Stimulated activated CD4-positive, alpha-beta T cell treated with anti-CD3 and anti-CD28 coated beads, TNF-alpha, amount 100 ng/mL, for 1 hour (primary cell): ENCODE results near the gene SRPRB.

Experiments used
- DNase-seq, 3 donors: peaks; one replicate each; pipeline ENCODE4 v3.0.0-alpha.2; 2020; ENCODE audit warnings: low read depth in 3 of 3, low spot score in 1 of 3

Gene SRPRB

DNA sequence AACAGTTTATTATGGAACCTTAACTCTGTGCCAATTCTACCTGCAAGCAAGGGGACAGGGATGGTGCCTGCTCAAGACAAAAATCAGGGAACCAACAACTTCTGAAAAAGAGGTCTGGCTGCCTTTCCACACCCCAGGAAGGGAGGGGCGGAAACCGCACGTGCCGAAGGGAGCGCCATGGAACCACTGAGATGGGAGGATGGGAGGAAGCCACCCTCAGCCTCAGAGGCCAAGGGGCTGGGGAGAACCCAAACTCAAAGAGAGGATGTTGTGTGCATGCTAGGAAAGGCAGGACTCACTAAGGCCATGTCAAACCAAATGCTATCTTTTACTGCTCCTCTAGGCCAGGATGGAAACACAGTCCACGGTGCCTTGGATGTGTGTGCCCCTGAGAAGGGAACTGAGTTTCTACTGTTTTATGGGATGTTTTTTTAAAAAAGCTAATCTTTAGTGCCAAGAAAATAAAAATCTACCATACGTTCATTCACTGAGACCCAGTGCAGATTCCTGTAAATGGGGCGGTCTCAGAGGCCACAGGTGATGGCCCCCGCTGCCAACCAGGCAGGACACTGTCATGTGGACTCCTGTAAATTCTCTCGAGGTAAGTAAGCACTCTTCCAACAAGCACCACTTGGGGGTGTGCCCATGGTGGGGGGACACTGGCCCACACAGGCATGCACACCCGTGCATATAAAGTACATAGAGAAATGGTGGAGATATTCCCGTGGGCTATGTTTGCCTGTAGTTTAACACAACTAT is 20.5 kb downstream of the SRPRB start:
- DNase-seq: no peak

DNA sequence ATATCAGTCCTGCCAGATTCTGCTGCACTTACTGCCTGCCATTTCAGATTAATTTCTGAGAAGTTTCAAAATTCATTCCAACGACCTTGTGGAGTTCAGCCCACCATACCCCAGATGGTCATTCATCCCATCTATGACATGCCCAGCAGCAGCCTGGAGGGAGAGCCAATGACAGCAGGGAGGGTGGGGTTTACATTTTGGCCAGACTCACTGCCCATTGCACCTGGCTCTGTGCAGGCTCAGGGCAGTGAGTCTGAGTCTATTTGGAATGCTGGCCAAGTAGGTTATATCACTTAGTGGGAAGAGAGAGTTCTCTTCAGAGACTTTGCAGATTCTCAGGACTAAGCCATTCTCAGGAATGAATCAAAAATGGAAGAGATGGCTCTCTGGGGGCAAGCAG is 21.5 kb downstream of the SRPRB start:
- DNase-seq: no peak

DNA sequence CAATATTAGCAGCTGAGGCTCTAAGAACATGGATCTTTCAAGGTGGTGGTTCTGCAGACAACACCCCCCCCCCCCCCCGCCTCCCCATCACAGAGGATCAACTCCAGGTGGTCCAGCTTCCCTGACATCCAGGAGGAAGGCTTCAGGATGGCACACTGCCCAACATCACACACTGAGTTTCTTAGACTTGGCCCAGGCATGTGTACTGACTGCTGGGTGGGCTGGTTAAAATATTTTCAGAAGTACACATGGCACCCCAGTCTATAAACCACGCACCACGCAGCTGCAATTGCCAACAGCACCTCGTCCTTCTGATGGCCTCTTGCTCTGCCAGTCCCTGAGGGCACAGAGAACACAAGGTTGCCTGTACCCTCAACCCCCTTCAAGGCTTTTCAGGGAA is 22.1 kb downstream of the SRPRB start:
- DNase-seq: no peak

GRCh38 chr3:133828576-133829309 is 23.1 kb downstream of the SRPRB start:
- DNase-seq: no peak

DNA sequence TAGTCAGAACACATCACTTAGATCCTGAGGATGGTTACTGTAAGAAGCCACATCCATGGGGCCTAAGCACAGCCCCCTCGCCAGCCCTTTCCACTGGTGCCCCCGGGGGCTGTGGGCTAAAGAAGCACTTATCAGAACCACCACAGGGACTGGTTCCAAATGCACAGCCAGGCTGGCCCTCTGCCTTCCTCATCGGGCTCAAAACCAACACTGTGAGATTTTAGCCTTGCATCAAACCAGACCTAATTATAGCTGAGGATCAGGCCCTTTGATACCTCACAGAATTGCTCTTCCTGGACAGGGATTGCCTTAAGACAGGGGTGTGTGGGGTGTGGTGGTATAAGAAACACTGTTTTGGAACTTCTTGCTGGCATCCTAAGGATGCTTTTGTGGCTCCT is 23.7 kb downstream of the SRPRB start:
- DNase-seq: no peak

- no peak for DNase-seq
Measured at GRCh38 chr3:133830071-133830470, 24.5 kb downstream of the SRPRB start.

DNA sequence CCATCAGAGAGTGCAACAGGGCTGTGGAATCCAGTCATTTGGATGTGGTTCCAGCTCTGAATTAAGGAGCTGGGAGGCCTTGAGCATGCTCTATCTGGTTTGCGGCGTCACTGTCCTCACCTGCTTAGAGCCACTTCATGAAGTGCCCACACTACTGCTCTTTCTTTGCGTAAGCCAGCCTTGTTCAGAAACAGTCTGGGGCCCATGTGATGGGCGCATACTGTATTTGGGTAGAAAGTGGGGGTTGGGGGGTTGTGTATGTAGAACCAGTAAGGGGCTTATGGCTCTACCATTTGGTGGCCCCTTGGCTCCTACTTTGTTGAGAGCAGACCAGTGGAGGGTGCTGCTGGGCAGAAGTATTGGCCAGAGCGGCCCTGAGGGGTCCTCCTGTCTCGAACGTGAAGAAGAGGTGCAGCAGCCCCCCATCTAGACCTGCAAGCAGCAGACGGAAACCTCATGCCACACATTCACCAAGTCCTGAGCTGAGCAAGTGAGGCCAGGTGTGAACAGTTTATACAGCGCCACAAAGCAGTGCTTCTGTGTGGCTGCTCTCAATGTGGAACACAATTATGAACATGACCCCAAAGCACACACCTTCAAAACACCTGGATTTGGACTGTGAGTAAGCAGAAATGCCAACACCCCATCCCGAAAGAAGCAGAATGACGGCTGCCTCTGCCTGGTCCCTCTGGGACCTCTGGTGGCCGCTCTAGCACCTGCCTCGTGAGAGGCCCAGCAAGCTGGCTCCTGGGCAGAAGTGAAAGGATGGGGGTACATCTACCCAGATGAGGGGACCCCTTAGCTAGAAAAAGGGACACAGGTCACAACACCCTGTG is 26.6 kb downstream of the SRPRB start:
- no peak for DNase-seq

DNA sequence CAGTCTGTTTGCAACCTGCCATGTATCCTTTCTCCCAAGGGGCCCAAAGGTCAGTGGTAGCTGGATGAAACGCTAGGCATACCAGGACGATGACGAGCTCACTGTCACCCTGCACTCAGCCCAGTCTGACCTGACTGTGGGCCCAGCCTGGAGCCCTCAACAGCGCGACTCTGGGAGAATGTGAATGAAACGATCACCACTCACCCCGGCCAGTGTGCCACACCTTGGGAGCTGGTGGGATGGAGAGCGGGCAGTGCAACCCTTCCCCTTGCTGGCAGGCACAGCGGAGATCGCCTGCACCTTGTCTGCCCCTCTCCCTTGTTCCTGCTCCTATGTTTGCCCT is 27.2 kb downstream of the SRPRB start:
- no peak for DNase-seq

- no peak for DNase-seq
Measured at GRCh38 chr3:133833267-133833666, 27.7 kb downstream of the SRPRB start.

DNA sequence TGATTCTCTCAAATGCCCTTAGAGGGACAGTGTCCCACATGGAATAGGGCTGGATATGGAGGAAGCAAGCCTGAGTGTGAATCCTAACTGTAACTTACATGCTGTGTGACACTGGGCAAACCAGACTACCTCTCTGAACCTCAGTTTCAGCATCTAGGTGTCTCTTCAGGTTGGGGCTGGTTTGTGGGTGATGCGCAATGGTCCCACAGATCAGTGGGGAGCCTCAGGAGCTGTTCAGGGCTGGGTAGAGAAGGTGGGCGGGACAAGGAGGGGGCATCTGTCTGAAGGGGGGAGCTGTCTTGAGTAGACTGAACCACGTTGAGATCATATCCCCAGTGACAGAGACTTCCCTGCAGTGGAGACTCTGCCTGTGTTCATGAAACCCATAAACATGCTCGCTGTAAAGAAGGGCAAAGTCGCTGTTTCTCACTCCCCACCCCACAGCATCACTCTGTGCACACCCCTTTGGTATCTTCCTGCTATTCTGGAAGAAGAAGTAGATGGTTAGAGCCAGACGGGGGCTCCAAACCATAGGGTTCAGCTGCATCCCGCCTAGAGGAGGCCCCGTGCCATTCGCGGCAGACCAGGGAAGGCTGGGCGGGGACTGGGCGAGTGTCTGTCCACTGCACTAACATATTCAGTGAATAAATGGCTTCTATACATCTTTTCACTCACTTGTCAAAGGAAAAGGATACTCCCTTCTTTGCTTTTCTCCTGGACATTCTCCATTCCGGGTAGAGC is 28.4 kb downstream of the SRPRB start:
- no peak for DNase-seq

- DNase-seq: no peak
Measured at GRCh38 chr3:133834621-133835417, 29.2 kb downstream of the SRPRB start.

DNA sequence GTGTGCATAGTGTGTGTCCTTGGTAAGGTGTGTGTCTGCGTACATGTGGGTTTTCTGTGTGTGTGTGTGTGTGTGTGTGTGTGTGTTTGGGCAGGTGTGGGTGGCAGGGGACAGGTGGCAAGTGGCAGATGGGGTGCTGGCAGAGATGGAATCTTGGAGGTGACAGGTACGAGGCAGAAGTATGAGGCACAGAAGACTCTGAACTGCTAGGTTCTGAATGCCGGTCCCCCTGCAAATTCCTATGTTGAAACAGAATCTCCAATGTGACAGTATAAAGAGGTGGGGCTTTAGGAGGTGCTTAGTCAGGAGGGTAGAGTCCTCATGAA is 29.8 kb downstream of the SRPRB start:
- DNase-seq: no peak

DNA sequence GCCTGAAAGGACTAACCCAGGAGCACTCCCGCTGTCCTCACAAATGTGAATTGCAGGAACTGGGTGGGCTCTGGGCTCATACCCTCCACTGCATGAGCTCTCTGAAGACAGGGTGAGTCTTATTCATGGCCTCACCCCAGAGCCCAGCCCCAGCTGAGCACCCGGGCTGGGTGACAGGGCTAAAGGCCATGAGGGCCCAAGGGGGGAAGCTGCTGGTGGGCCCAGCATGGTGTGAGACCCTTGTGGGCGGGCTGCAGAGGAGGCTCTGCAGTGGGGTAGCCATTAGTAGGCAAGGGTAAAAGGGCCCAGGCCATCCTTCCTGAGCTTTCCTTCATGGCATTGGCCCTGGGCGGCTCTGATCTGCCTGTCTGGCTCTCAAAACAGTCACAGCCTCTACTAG is 30.3 kb downstream of the SRPRB start:
- no peak for DNase-seq

DNA sequence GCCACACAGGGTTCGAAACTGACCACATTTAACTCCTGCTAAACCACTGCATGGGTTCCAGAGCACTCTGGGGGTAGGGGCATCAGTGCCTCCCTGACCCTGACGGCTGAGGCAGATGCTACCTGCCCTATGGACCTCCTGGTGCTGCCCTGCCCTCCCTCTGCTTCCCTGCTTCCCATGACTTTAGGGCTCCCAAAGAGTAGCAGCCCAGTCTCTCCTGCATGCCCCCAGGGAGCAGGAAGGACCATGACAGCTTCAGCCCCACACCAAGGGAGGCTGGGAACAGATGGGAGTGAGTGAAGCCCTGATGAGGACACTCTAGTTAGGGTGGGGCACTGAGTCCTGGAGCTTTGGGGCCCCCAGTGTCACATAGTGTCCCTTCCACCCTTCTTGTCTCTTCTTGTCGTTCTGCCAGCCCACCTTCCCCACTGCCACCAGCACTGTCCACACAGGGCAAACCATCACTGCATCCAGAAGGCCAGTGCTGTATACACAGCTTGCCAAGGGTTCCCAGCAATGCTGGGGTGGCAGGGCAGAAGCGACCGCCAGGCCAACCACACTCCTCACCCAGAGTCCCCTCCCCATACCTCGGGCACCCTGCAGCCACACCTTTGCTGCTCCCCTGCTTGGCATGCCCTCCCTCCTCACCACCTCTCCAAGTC is 31.0 kb downstream of the SRPRB start:
- DNase-seq: no peak

DNA sequence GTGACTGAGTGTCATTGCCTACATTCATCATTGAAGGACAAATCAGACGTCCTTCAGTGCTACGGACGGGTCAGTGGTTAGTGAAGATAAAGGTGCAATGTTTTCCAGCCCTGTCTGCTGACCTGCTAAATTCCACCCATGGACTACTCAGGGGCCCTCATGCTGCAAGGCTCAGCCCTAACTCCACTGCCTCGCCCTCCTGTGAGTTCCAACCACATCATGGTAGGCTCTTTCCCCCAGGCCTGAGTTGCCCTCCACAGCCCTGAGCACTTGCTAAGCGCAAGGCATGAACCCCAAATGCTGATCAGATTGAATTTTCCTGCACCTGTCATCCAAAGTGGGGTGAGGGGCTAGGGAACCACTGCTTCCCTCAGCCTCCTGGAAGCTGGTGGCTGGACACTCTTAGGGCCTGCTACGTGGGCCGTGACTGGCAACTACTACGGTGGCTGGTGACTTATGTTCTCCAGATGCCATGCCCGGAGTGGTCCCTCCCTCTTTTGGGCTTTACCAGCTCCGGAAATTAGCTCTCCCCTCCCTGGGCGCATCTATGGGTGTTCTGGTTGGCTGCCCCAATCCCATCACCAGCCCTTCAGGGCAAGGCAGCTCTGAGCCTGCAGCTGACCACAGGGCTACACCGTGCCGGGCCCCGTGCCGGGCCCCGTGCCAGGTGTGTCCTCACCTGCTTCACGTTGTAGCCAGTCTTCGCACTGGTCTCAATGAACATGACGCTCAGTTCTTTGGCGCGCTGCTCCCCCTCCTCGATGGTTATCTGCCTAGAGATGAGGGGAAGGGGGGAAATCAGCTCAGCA is 32.1 kb downstream of the SRPRB start:
- DNase-seq: no peak

GRCh38 chr3:133838296-133838789 is 32.7 kb downstream of the SRPRB start:
- no peak for DNase-seq

- DNase-seq: no peak
Measured at GRCh38 chr3:133838916-133839800, 33.5 kb downstream of the SRPRB start.
